HG02943 (cell line): ENCODE results near the gene AWAT1.
A peak's percentile ranks its signal among the peaks of the same experiment; 100 is the strongest.
"Not testable (repeated sequence)": the region's sequence is repeated elsewhere in the genome, so short reads cannot be mapped to it uniquely, and the experiment has no call there.

Experiments used
- ATAC-seq: cut with Tn5 transposase; IDR thresholded peaks from one replicate; pipeline ENCODE4 v1.9.1; 2021; ENCODE audit warnings: mild to moderate bottlenecking, low read depth, moderate library complexity; ENCODE audit not compliant: unreplicated experiment

The AWAT1 gene

GRCh38 chrX:70257423-70258288 is 23.2 kb downstream of the AWAT1 start:
- no peak for ATAC-seq

- ATAC-seq, result no peak
Observed at GRCh38 chrX:70260104-70260503, 25.6 kb downstream of the AWAT1 start, which contains the start of gene P2RY4. Gene P2RY4 (minus strand): TSS chrX:70260204. CDS start chrX:70259624, 580 bp downstream.

GRCh38 chrX:70262952-70263567 is 28.6 kb downstream of the AWAT1 start:
- no peak for ATAC-seq

GRCh38 chrX:70264784-70265183 is 30.3 kb downstream of the AWAT1 start:
- no peak for ATAC-seq

GRCh38 chrX:70268034-70268433 is 33.6 kb downstream of the AWAT1 start, which contains the start of gene ARR3:
Gene ARR3 (plus strand): TSS chrX:70268334. CDS start chrX:70269386, 1,052 bp downstream.
- no peak for ATAC-seq

GRCh38 chrX:70274029-70274428 is 39.6 kb downstream of the AWAT1 start:
- ATAC-seq, result not testable (repeated sequence)

GRCh38 chrX:70279081-70279480 is 44.6 kb downstream of the AWAT1 start:
- ATAC-seq, result no peak

GRCh38 chrX:70280573-70280972 is 46.1 kb downstream of the AWAT1 start:
- ATAC-seq, result no peak

- no peak for ATAC-seq
Observed at GRCh38 chrX:70281951-70282350, 47.5 kb downstream of the AWAT1 start, which contains the start of gene RAB41. Gene RAB41 (plus strand): TSS chrX:70282172. CDS start chrX:70282218, 46 bp downstream.

GRCh38 chrX:70289168-70289792 is 54.8 kb downstream of the AWAT1 start:
- ATAC-seq, result peak; percentile 23
